Stimulated activated CD8-positive, alpha-beta memory T cell treated with anti-CD3 and anti-CD28 coated beads, Interleukin-12 subunit alpha, Interleukin-12 subunit beta, amount 100 ng/mL, for 1 hour (primary cell): ENCODE results near the gene CMTM8.

Experiments used
- DNase-seq: peaks from one replicate; pipeline ENCODE4 v3.0.0-alpha.2; 2020; ENCODE audit warnings: low read depth

CMTM8 gene

DNA sequence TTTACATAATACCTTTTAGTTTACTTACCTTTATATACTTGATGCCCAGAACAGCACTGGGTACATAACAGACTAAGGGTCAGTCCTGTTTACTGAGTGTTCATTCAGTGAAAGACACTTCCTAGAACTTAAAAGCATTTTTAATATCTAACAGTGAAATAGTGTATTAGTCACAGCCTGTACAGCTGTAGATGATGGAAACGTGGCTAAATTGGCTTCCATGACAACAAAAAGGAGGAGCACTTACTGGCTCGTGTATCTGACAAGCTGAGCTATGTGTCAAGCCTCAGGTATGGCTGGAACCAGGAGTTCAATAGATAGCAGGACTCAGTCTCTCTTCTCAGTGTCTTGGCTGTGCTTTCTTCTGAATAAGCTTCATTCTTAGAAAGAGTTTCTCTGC lies 40.2 kb downstream of the CMTM8 start:
- no peak for DNase-seq

DNA sequence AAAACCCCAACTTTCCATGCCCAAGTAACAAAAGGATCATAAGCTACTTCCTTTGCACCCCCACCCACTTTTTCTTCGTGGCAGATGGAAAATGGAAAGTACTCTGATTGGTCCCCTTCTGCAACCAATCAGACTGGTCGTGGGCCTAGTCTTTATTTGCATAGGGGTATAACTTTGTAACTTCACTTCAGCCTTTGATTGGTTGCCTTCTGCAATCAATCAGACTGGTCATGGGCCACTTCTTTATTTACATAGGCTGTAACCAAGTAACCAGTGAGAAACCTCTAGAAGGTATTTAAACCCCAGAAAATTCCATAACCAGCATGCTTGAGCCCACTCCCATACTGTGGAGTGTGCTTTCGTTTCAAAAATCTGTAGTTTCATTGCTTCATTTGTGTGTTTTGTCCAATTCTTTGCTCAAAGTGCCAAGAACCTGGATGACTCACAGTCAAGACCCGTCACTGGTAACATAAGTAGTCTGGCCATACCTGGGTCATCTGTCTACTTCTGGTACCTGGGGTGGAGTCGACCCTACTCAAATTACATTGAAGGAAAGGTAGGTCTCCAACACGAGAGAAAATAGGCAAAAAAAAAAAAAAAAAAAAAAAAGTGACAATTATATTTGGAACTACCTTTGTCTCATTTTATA lies 41.9 kb downstream of the CMTM8 start:
- no peak for DNase-seq

DNA sequence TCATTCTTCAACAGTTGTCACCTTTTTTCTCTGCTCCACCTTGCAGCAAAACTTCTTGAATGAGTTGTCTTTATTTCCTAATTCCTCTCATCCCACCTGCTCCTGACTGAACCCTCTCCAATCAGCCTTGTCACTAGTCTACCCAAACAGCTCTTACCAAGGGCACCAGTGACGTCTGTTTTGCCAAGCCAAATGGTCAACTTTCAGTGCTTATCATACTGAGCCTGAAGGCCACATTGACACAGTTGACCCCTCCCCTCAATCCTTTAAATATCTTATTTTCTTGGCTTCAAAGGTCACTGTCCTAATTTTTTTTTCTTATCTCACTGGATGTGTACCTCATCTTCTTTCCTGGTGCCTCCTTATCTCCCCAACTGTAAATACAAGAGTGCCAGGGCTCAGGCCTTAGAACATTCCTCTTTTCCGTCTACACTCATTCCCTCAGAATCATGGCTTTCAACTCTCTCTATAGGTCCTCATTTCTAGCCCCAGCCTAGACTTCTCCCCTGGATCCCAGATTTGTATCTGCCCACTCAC lies 43.2 kb downstream of the CMTM8 start:
- DNase-seq: no peak

DNA sequence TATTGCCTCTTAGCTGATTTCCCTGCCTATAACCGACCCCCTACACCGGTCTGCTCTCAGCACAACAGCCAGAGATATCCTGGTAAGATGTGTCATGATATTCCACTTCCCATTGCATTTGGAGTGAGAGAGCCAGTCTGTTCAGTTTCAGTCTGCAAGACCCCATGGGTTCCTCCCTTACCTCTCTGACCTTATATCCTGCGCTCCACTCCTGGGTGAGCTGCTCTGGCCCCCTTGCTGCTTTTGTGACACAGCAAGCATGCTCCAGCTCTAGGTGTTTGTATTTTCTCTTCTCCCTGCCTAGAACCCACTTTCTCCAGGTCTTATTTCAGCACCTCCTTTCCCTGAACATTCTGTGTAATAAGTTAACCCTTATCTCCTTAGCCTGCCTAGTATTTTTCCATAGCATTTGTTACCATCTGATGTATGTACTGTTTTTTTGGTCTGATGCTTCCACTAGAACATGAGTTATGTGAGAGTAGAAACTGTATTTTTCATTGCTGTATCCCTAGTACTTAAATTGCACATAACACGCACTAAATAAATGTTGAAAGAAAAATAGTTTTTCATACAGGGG lies 44.2 kb downstream of the CMTM8 start:
- no peak for DNase-seq

DNA sequence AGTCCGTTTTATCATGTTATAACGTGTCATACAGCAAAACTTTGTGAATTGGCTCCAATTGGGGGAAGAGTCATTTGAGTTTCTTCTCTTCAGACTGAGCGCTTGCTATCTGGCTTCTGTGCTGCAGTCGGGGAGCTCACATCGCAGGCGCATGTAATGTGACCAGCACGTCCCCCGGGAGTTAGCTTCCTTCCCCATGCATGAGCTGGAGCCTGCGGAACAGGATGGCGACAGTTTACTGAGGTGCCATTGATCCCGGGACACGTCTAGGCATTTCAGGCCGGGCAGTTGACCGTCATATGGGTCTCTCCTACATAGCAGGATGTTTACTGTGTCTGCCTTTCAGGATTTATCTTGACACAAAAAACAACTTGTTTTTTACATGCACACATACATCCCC lies 44.8 kb downstream of the CMTM8 start:
- no peak for DNase-seq

DNA sequence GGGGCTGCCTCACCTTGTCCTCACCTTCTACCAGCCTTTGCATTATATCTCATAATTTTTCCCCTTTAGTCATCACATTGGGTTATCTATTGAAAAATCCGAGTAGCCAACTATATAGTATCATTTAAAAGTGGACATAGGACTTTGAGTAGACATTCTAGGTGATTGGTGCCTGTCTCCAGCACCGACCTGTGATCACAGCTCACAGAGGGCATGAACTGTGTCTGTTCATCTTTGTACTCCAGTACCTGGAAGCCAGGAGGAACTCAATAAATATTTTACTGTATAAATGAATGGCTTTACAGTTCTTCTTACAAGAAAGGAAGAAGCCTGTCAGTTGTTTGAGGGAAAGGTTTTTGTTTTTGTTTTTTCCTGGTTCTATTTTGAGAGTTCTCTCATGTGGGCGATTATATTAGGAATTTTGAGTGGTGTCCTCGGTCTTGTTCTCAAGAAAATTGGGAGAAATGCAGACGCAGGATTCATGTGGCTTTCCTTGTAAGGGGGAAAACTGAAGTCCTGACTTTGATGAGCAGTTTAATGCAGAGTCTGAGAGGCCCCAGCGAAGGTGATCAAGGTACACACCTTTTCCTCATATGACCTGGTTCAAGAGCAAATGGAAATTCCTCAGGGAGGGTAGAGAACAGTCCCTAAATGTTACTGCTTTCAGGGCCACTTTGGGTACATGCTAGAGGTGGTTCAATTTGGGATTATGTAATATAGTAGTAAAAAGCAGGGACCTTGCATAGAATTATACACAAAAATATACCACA lies 46.1 kb downstream of the CMTM8 start:
- no peak for DNase-seq

DNA sequence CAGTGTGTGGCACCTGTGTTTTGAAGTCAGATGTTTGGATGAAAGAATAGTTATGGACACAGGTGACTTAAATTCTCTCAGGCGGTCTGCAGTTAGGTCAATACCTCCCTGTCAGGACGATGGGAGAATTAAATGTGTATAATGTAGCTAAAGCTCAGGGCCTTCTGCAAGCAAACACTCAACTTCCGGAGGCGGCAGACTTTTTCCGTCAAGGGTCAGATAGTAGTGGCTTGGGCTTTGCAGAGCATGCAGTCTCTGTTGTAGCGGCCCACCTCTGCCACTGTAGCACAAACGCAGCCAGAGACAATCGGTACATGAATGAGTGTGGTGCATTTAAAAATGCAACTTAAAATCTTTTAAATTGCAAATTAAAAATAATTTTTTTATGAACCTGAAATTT lies 47.4 kb downstream of the CMTM8 start:
- DNase-seq: no peak

DNA sequence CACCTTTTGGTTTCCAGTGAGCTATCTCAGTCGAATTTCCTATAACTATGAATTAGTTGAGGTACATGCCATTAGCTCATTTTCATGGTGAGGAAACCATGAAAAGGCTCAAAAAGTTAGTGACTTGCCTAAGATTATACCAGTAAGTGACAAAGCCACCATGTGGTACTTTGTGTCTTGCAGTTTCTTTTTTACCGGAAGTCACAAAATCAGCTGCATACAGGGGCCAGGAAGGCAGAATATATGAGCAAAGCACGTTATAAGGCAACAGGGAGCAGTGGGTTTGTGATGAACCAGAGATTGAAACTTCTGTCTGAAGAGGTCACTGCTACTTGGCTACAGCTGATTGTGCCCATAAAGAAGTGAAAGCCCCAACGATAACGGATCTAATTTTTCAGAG lies 50.3 kb downstream of the CMTM8 start:
- no peak for DNase-seq

DNA sequence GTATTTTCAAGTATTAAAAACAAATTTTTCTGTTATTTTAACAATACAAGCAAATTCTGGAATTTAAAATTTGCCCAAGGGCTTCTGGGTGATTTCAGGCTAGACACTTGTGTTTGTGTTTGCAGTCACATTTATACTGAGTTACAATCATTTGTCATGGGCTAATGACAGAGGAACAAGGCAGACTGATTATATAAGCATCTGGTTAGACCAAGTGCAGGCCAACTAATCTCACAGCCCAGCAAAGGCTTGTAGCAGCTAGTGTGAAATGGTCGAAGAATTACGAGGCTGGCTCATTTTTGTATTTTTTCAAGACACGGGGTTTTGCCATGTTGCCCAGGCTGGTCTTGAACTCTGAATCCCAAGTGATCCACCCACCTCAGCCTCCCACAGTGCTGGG lies 52.1 kb downstream of the CMTM8 start:
- DNase-seq: no peak

DNA sequence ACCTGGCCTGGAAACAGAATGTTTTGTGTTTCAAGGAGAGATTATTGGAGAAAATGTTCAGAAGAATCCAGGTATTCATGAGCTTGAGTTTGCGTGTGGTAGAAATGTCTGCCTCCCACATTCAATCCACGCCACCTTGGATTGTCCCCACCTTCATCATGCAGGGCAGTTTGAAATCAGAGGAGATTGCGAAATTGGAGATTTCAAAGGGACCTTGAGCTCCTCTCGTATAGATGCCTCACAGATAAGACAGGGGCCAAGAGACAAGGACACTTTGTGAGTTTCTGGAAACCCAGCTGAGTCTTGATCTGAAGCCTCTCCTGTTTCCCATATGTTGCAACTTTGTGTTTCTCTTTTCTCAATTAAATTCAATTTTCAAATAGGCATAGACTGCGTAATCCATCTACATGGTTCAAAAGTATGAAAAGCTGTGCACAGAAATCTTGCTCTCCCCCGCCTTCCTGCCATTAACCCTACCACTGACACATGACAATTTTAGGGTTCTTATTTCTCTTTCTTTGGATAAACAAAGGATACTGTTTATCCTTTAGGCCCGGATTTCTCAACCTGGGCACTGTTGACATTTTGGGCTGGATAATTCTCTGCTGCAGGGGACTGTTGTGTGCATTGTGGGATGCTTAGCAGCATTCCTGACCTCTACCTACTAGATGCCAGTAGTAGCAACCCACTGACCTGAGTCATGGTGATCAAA lies 53.8 kb downstream of the CMTM8 start:
- DNase-seq: no peak

DNA sequence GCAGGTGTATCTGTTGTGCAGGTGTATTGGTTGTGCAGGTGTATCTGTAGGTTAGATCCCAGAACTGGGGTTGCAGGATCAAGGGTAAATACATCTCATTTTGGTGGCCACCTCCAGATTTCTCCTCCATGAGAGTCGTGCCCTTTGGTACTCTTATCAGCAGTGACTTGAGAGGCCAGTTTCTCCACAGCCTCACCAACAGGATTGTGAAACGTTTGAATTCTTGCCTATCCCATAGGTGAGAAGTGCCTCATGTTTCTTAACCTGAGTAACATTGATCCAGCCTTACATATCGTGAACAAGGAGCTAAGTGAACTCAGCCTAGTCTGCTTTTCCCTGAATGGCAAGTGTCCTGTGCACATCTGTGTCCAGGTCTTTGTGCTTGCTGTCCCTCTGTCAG lies 55.4 kb downstream of the CMTM8 start:
- no peak for DNase-seq

DNA sequence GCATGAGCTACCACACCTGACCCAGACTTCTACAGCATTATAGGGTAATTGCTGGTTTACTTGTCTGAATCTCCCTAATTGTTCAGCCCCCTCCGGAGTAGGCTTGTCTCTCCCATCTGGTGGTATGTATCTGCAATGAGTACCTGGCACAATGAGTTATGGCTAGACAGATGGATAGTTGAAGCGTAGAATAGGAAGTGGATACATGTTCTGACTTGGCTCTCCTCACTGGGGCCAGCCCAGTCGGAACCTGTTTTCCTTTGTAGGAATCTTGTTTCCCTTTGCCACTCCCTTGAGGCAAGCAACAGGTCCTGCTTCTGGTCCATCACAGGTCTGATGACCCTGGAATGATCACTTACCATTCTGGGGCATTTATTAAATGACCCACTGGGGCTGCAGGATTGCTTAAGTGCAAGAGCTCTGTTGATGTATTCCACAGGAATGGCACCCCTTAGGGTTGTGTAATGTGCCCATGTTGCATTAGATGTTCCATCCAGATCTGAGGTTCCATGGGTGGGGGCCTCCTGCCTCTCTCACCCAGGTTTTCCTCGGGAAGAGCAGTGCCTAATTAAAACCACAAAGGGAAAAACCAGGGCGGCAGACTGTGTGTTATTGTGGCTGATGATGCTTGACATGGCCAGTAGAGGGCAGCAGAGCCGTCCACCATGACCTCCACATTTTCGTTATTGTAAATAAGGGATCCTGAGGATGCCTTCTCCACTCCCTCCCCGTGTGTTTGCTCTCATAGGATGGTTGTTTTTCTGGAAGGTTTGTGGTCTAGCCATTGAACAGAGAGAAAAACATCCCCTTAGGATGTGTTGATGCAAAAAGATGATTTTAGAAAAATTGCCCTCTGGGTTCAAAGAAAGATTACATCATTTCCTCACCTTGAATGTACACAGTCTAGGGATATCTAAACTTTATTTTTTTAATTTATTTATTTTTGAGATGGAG lies 58.0 kb downstream of the CMTM8 start:
- DNase-seq: peak; percentile 41

DNA sequence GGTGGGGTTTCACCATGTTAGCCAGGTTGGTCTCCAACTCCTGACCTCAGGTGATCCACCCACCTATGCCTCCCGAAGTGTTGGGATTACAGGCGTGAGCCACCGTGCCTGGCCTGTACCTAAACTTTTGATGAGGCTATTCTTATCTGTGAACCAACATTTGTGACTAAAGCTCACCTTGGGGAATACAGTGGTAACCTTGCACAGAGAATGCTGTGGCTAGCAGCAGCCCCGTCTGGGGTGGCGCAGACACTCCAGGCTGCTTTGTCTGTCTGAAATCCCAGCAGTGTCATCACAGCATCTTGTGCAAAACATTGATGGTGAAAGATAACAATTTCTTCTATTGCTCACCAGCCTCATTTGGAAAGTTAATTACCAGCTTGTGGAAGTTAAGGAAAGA lies 58.9 kb downstream of the CMTM8 start:
- peak; percentile 15 for DNase-seq

DNA sequence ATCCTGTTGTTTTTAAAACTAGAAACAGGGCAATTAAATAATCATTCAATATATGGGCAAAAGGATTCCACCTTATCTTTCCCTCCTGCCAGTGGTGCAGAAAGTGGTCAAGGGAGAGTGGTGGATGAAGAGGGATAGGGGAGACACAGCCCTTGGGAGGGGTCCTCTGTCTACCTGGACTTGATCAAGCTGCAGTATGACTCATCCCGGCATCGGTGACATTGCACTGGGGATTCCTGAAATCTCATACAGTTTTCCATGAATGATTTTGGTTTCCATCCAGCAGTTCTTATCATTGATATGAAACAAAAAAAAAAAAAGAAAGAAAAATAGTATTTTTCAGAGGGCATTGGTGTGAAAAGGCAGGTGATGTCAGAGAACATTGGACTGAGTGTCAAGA lies 62.9 kb downstream of the CMTM8 start:
- no peak for DNase-seq

DNA sequence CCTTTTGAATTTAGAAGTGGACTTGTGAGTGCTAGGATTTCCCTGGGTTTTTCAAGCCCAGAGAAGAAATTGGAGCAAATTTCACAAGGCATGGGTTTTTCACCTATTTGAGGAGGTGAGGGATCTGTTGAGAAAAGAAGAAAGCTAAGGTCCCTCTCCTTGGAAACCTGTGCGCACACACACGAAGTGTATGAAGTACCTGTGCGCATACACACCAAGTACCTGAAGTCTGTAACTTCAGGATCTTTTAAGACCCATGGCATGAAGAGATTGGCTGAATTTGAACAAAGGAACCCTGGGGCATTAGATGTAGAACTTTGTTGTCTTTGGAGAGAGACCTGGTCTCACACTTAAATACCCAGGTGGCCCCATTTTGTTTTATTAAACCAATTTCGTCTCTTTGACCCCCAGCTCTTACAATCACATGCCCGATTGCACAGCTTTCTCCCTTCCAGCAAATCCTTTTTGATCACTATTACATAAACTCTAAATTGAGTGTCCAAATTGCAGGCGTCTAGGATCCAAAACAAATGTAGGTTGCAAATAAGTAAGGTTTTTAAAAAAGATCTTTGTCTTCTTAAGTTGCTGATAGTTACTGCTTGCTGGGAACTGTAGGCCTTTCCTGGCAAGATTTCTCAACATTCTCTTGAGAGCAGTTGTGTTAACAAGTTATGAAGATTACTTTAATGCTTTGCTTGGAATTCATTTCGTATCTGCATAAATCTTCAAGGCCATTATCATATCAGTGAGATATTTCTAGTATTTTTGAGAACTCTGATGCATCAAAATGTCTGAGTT lies 64.3 kb downstream of the CMTM8 start:
- no peak for DNase-seq

DNA sequence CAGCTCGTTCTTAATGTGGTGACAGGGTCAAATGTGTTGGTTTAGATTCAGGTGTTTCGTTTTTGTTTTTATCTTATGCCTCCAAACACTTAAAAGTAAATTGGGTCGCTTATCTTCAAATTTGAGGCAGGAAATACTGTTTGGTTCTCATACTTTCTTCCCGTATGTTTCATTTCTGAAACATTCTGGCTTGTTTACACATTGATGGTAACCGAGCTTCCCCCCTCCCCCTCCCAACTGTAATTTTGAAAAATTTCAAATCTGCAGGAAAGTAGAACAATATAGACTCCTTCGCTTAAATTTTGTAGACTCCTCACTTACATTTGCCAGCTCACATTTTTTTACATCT lies 64.9 kb downstream of the CMTM8 start:
- DNase-seq: no peak

DNA sequence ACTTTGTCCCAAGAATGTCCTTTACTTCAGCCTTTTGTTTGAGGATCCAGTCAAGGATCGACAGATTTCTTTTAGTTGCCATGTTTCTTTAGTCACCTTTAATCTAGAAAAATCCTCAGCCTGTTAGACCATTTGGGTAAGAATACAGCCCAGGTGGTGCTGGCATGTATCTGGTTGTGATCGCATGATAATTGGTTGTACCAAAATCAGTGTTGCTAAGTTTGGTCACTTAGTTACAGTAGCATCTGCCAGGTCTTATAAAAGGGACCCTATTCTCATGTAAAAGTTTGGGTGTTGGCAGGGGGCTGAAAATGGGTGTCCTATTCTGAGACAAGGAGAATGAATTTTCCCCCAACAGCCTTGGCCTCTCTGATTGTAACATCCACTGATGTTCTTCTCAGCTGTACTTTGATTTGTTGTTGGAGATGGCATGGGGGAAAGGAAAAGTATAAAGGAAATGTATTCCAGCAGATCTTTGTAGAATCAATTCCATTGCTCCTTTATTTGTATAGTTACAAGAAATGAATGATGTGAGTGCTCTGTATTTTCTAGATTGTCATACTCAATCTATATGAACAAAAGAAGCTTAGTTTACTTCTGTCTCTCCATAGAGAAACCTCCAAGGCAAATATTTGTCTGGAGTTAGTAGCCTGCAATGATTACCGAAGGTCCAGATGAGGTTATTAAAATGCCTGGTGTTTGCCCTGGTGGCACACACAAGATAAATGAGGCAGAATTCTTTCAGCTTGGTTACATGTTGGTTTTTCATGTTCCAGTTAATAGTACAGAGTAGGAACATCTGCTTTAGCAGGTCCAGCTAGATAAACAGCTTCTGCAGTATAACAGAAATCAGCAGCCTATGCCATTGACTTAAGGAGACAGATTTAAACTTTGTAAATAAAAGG lies 65.7 kb downstream of the CMTM8 start:
- DNase-seq: no peak

DNA sequence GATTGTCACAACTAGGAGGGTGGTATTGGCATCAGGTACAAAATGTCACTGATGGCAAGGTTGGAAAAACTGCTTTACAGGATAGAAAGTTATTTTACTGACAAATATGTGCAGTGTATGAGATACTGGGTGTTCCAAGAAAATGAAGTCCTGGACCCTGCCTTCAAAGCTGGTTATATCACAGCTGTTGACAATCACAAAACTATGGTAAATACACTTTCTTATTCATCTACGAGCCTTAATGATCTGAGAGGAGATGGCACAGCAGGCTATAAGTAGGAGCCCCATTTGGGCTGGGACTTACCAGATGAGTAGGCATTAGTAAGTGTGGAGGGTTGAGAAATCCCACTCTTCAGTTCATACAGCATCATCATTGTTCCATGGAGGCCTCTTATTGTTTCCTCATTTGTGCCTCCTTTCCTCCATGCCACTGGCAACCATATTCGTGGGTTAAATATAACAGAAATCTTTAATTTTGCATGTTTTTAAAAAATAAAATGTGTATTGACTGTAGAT lies 66.9 kb downstream of the CMTM8 start:
- no peak for DNase-seq

DNA sequence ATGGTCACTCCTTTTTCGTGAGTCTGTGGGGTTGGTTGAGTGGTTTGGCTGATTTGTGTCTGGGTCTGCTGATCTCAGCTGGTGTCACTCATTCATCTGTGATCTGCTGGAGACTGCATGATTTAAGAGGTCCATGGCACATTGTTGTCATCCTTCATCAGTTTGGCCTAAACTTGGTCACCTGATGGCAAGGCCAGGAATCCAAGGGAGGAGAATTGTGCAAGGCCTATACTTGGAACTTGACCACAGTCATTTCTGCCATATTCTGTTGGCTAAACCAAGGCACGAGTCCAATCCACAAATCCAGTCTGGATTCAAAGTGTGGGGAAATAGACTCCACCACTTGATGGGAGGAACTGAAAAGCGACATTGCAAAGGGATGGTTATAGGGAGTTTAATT lies 67.6 kb downstream of the CMTM8 start:
- DNase-seq: no peak

DNA sequence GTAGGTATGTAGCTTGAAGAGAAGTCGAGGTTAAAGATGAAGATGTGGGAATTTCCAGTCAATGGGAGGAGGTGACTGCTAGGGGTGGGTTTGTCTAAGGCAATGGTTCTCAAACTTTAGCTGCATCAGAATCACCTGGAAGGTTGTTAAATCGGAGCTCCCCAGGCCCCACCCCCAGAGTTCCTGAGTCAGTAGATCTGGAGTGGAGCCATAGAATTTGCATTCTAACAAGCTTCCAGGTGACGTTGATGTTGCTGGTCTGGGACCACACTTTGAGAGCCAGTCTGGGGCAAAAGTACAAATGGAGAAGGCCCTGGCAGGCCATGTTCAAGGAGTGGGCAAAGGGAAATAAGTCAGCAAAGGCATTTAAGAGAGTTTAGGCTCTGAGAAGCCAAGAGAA lies 69.1 kb downstream of the CMTM8 start:
- no peak for DNase-seq
